Sigmoid colon (tissue), 4 donors: Measurements from ENCODE around the gene PARD3.

Source experiments
- CTCF ChIP-seq, 4 experiments: fragments of 450-650 bp in 3 of 4; fragments of 200-600 bp in 1 of 4; IDR thresholded peaks; one replicate each; pipeline ENCODE4 v1.5.1; 2016 to 2019; ENCODE audit warnings: antibody characterized with exemption in 4 of 4, mild to moderate bottlenecking in 3 of 4, moderate library complexity in 2 of 4
- EP300 ChIP-seq, 4 donors: sonication (generic); formaldehyde crosslinking; IDR thresholded peaks; one replicate each; pipeline ENCODE4 v1.6.1; 2017; ENCODE audit warnings: antibody characterized with exemption in 4 of 4
- POLR2AphosphoS5 ChIP-seq, 4 donors: sonication (generic); formaldehyde crosslinking; IDR thresholded peaks; one replicate each; pipeline ENCODE4 v1.6.1; 2017; ENCODE audit warnings: antibody characterized with exemption in 4 of 4

GRCh38 chr10:34637418-34637911 is 177.6 kb downstream of the PARD3 start:
- TF ChIP-seq CTCF (IDR thresholded peaks at IDR 0.05) (peak; percentile 64 to 97 (median 94)), POLR2AphosphoS5 (IDR thresholded peaks at IDR 0.05) (no peak), EP300 (IDR thresholded peaks at IDR 0.05) (no peak)
